ENCODE results near the gene HOOK1. TPM values are rescaled to one million over a fixed set of nuclear protein-coding genes. Genes with fewer than 3 reads are reported as not detected.

Gene HOOK1
- polyA plus RNA-seq, 1 of the 3 experiments (the other 2 are of a cell fraction), result 0.35 TPM

GRCh38 chr1:59880735-59881134 lies 66.0 kb downstream of the HOOK1 start (continued):
- TF ChIP-seq POLR2AphosphoS5 (IDR thresholded peaks at IDR 0.05; ENCODE audit: low read depth, low read length) (no peak), PBX3 (IDR thresholded peaks at IDR 0.05) (no peak)

- H3K79me2 ChIP-seq (ENCODE audit: insufficient read depth), result no peaks in the 10 kb centered on the region
- no peak overlapping the region for H3K27ac ChIP-seq (ENCODE audit: low read depth in 2 of 2, low read length in 1 of 2)
- CTCF ChIA-PET, result interaction anchor here (2.1 to 2.8 kb wide), 2 partner anchors 18 to 62 kb away, joined by 9 to 18 read pairs; no protein-coding TSS in a partner anchor
- no peaks in the 10 kb centered on the region for H3K36me3 ChIP-seq (replicated peaks in 1 of 2; ENCODE audit: control insufficient read depth in 1 of 2, insufficient read depth in 2 of 2, low read length in 1 of 2)
- no peak overlapping the region for H3K4me2 ChIP-seq
- TF ChIP-seq PBX3 (IDR thresholded peaks at IDR 0.05), result no peak
- no peak for TF ChIP-seq MXI1 (IDR thresholded peaks at IDR 0.05; ENCODE audit: low read depth, low read length)
- TF ChIP-seq GABPA (IDR thresholded peaks at IDR 0.05; ENCODE audit: low read depth), result no peak
- no peak for TF ChIP-seq CTCF (IDR thresholded peaks at IDR 0.05)
- TF ChIP-seq NFIC (IDR thresholded peaks at IDR 0.05; ENCODE audit: borderline replicate concordance), result no peak
- TF ChIP-seq EZH2phosphoT487 (IDR thresholded peaks at IDR 0.05; ENCODE audit: borderline replicate concordance, low read depth), result no peak
- no peak for TF ChIP-seq IRF3 (IDR thresholded peaks at IDR 0.05; ENCODE audit: low read depth, low read length)
- no peak for TF ChIP-seq POLR2AphosphoS5 (IDR thresholded peaks at IDR 0.05; ENCODE audit: low read depth, low read length)
- TF ChIP-seq MEF2A (IDR thresholded peaks at IDR 0.05; ENCODE audit: borderline replicate concordance, low read depth), result no peak
- TF ChIP-seq MAX (IDR thresholded peaks at IDR 0.05; ENCODE audit: low read depth), result no peak
- TF ChIP-seq TCF12 (IDR thresholded peaks at IDR 0.05), result no peak
- no peak for TF ChIP-seq USF1 (IDR thresholded peaks at IDR 0.05; ENCODE audit: borderline replicate concordance, low read depth)
- no peak for TF ChIP-seq JUND (IDR thresholded peaks at IDR 0.05)
- no peak for TF ChIP-seq USF2 (IDR thresholded peaks at IDR 0.05; ENCODE audit: borderline replicate concordance, low read depth, low read length)
- TF ChIP-seq YY1 (IDR thresholded peaks at IDR 0.05; ENCODE audit: low read depth), result no peak
- TF ChIP-seq NRF1 (IDR thresholded peaks at IDR 0.05; ENCODE audit: low read depth, low read length), result no peak
- no peaks in the 10 kb centered on the region for H3K27me3 ChIP-seq (ENCODE audit: insufficient read depth)
- no peak overlapping the region for H3K9ac ChIP-seq
- no peak overlapping the region for H3K4me3 ChIP-seq (ENCODE audit: low read depth in 2 of 2, low read length in 1 of 2)
- H3F3A ChIP-seq (replicated peaks; ENCODE audit: insufficient read depth), result no peaks in the 10 kb centered on the region
- POLR2A ChIA-PET, result no interaction called here
- H4K20me1 ChIP-seq (ENCODE audit: insufficient read depth), result no peaks in the 10 kb centered on the region
- 23% methylated on average over 3 of the region's 3 CpGs for WGBS (ENCODE audit: low lambda C conversion rate)
- no peaks in the 10 kb centered on the region; a peak in 1 of 4 replicates for H3K4me1 ChIP-seq (ENCODE audit: control insufficient read depth in 1 of 2, insufficient read depth in 2 of 2, low read depth in 1 of 2, low read length in 1 of 2)
- no peak overlapping the region for H2AFZ ChIP-seq (ENCODE audit: low read depth)
- no peaks in the 10 kb centered on the region for H3K9me2 ChIP-seq
- no peak for DNase-seq
- no peaks in the 10 kb centered on the region for H3K9me3 ChIP-seq
These were observed 70.5 kb downstream of the HOOK1 start for GRCh38 chr1:59885160-59885832.

Data from SK-N-SH (cell line).